ENCODE results near the gene UBE3B. TPM values are rescaled to one million over a fixed set of nuclear protein-coding genes. Genes with fewer than 3 reads are reported as not detected.

The UBE3B gene
- total RNA-seq, 1 experiment from 2014 or later = 29.3 TPM

DNA sequence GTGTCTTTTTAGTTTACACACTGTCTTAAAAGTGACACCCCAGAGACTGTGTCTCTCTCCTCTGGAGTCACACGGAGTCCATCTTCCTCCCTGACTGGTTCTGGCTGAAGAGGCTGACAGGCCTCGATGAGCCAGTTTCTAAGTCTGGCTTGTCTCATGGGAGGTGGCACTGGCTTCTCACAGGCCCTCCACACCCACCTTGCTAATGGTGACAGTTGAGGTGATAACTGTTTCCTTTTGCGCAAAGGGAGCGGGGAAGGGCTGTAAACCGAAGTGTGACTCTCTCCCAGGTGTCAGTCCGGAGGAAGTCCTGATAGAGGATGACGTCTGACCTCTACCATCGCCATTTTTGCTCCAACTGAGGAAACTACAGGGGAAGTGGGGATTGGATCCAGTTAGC lies 30.6 kb upstream of the UBE3B start:
- H3K27ac Mint-ChIP-seq = no peak overlapping the region
- POLR2A ChIA-PET = no interaction called here
- TF ChIP-seq SOX15 (CRISPR knock-in tag; IDR thresholded peaks at IDR 0.05) (no peak), SMAD4 (CRISPR knock-in tag; IDR thresholded peaks at IDR 0.05) (no peak), NR3C1 (CRISPR knock-in tag; conservative IDR thresholded peaks at IDR 0.05; ENCODE audit: low read depth) (no peak), ATF1 (CRISPR knock-in tag; IDR thresholded peaks at IDR 0.05) (no peak), ZNF232 (CRISPR knock-in tag; IDR thresholded peaks at IDR 0.05) (no peak), CBFB (CRISPR knock-in tag; IDR thresholded peaks at IDR 0.05; ENCODE audit: low read depth) (no peak), NFATC4 (CRISPR knock-in tag; IDR thresholded peaks at IDR 0.05) (no peak), OVOL2 (CRISPR knock-in tag; IDR thresholded peaks at IDR 0.05; ENCODE audit: borderline replicate concordance) (no peak), GTF2I (CRISPR knock-in tag; conservative IDR thresholded peaks at IDR 0.05) (no peak), TEAD4 (CRISPR knock-in tag; IDR thresholded peaks at IDR 0.05) (no peak), FOXK1 (CRISPR knock-in tag; IDR thresholded peaks at IDR 0.05) (no peak), GRHL2 (CRISPR knock-in tag; IDR thresholded peaks at IDR 0.05; ENCODE audit: insufficient replicate concordance, severe bottlenecking) (no peak), JAZF1 (CRISPR knock-in tag; IDR thresholded peaks at IDR 0.05) (no peak)
- TF ChIP-seq, protein P1, sequence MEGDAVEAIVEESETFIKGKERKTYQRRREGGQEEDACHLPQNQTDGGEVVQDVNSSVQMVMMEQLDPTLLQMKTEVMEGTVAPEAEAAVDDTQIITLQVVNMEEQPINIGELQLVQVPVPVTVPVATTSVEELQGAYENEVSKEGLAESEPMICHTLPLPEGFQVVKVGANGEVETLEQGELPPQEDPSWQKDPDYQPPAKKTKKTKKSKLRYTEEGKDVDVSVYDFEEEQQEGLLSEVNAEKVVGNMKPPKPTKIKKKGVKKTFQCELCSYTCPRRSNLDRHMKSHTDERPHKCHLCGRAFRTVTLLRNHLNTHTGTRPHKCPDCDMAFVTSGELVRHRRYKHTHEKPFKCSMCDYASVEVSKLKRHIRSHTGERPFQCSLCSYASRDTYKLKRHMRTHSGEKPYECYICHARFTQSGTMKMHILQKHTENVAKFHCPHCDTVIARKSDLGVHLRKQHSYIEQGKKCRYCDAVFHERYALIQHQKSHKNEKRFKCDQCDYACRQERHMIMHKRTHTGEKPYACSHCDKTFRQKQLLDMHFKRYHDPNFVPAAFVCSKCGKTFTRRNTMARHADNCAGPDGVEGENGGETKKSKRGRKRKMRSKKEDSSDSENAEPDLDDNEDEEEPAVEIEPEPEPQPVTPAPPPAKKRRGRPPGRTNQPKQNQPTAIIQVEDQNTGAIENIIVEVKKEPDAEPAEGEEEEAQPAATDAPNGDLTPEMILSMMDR (IDR thresholded peaks at IDR 0.05) = no peak
- TF ChIP-seq, protein P2, sequence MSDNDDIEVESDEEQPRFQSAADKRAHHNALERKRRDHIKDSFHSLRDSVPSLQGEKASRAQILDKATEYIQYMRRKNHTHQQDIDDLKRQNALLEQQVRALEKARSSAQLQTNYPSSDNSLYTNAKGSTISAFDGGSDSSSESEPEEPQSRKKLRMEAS (CRISPR knock-in tag; IDR thresholded peaks at IDR 0.05) = no peak
- TF ChIP-seq, protein P3, sequence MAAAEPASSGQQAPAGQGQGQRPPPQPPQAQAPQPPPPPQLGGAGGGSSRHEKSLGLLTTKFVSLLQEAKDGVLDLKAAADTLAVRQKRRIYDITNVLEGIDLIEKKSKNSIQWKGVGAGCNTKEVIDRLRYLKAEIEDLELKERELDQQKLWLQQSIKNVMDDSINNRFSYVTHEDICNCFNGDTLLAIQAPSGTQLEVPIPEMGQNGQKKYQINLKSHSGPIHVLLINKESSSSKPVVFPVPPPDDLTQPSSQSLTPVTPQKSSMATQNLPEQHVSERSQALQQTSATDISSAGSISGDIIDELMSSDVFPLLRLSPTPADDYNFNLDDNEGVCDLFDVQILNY (CRISPR knock-in tag; IDR thresholded peaks at IDR 0.05) = no peak
- TF ChIP-seq, protein P4, sequence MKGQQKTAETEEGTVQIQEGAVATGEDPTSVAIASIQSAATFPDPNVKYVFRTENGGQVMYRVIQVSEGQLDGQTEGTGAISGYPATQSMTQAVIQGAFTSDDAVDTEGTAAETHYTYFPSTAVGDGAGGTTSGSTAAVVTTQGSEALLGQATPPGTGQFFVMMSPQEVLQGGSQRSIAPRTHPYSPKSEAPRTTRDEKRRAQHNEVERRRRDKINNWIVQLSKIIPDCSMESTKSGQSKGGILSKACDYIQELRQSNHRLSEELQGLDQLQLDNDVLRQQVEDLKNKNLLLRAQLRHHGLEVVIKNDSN (CRISPR knock-in tag; IDR thresholded peaks at IDR 0.05) = no peak
- TF ChIP-seq, protein P5, sequence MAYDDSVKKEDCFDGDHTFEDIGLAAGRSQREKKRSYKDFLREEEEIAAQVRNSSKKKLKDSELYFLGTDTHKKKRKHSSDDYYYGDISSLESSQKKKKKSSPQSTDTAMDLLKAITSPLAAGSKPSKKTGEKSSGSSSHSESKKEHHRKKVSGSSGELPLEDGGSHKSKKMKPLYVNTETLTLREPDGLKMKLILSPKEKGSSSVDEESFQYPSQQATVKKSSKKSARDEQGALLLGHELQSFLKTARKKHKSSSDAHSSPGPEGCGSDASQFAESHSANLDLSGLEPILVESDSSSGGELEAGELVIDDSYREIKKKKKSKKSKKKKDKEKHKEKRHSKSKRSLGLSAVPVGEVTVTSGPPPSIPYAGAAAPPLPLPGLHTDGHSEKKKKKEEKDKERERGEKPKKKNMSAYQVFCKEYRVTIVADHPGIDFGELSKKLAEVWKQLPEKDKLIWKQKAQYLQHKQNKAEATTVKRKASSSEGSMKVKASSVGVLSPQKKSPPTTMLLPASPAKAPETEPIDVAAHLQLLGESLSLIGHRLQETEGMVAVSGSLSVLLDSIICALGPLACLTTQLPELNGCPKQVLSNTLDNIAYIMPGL (CRISPR knock-in tag; IDR thresholded peaks at IDR 0.05) = no peak
- peaks cover 23% of the 10 kb centered on the region for H3K36me3 Mint-ChIP-seq
- H3K9me3 Mint-ChIP-seq = no peaks in the 10 kb centered on the region
- no peak for DNase-seq (ENCODE audit: low spot score)
- CTCF ChIA-PET = no interaction called here
- no peaks in the 10 kb centered on the region for H3K4me1 Mint-ChIP-seq
- no peak overlapping the region for H3K4me3 Mint-ChIP-seq
- no peak for ATAC-seq
- H3K27me3 Mint-ChIP-seq (ENCODE audit: low read depth) = no peaks in the 10 kb centered on the region

DNA sequence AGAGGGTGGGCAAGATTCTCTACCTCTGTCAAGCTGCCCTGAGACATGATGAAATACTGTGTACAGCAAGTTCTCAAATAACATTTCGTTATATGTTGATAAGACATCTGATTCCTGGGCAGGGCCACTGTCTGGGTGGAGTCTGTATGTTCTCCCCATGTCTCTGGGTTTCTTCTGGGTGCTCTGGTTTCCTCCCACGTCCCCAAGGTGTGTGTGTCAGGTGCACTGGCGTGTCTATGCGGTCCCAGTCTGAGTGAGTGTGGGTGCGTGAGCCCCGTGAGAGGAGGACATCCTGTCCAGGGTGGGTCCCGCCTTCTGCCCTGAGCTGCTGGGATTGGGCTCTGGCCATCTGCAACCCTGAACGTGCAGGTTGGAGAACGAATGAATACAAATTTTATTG lies 30.0 kb upstream of the UBE3B start:
- Mint-ChIP-seq H3K4me3 (no peak overlapping the region), H3K27me3 (ENCODE audit: low read depth) (no peaks in the 10 kb centered on the region), H3K9me3 (no peaks in the 10 kb centered on the region), H3K4me1 (no peaks in the 10 kb centered on the region), H3K27ac (no peak overlapping the region), H3K36me3 (peaks cover 29% of the 10 kb centered on the region)
- CTCF ChIA-PET = interaction anchor here (0.8 kb wide), 1 partner anchor 15 kb away, joined by 3 read pairs; no protein-coding TSS in a partner anchor
- POLR2A ChIA-PET = no interaction called here
- no peak for ATAC-seq
- DNase-seq (ENCODE audit: low spot score) = no peak
- TF ChIP-seq, protein P1 (IDR thresholded peaks at IDR 0.05) = no peak
- TF ChIP-seq NR1H2 (CRISPR knock-in tag; IDR thresholded peaks at IDR 0.05) = no peak
- no peak for TF ChIP-seq FOXP1 (CRISPR knock-in tag; IDR thresholded peaks at IDR 0.05; ENCODE audit: borderline replicate concordance)
- no peak for TF ChIP-seq ZNF317 (CRISPR knock-in tag; IDR thresholded peaks at IDR 0.05; ENCODE audit: borderline replicate concordance, low read depth)
- TF ChIP-seq, protein P6, sequence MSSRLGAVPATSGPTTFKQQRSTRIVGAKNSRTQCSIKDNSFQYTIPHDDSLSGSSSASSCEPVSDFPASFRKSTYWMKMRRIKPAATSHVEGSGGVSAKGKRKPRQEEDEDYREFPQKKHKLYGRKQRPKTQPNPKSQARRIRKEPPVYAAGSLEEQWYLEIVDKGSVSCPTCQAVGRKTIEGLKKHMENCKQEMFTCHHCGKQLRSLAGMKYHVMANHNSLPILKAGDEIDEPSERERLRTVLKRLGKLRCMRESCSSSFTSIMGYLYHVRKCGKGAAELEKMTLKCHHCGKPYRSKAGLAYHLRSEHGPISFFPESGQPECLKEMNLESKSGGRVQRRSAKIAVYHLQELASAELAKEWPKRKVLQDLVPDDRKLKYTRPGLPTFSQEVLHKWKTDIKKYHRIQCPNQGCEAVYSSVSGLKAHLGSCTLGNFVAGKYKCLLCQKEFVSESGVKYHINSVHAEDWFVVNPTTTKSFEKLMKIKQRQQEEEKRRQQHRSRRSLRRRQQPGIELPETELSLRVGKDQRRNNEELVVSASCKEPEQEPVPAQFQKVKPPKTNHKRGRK (CRISPR knock-in tag; IDR thresholded peaks at IDR 0.05; ENCODE audit: borderline replicate concordance) = no peak
- TF ChIP-seq ZBTB21 (CRISPR knock-in tag; IDR thresholded peaks at IDR 0.05; ENCODE audit: borderline replicate concordance) = no peak
- no peak for TF ChIP-seq SMAD3 (CRISPR knock-in tag; IDR thresholded peaks at IDR 0.05; ENCODE audit: borderline replicate concordance)
- TF ChIP-seq, protein P7, sequence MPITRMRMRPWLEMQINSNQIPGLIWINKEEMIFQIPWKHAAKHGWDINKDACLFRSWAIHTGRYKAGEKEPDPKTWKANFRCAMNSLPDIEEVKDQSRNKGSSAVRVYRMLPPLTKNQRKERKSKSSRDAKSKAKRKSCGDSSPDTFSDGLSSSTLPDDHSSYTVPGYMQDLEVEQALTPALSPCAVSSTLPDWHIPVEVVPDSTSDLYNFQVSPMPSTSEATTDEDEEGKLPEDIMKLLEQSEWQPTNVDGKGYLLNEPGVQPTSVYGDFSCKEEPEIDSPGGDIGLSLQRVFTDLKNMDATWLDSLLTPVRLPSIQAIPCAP (CRISPR knock-in tag; IDR thresholded peaks at IDR 0.05) = no peak
- no peak for TF ChIP-seq CREB1 (CRISPR knock-in tag; IDR thresholded peaks at IDR 0.05)
